H1 (cell line): ENCODE measurements around the gene DNER. TPM values are rescaled to one million over a fixed set of nuclear protein-coding genes. Genes with fewer than 3 reads are reported as not detected.

Source experiments
- CTCF ChIA-PET: fragments of 300-600 bp; sonication (Branson Sonifier 250); formaldehyde crosslinking; loops from one replicate; lab custom pipeline; 2021; ENCODE audit not compliant: partially characterized antibody; lab: Charles Lee
- POLR2A ChIA-PET: fragments of 300-600 bp; sonication (Branson Sonifier 250); formaldehyde crosslinking; loops from one replicate; lab custom pipeline; 2021; ENCODE audit warnings: inconsistent platforms; ENCODE audit not compliant: partially characterized antibody; lab: Charles Lee
- DNase-seq, 2 experiments: peaks; one replicate each; pipeline versions ENCODE4 v3.0.0 to v3.0.0-alpha.2; 2010 to 2022; ENCODE audit warnings: low spot score in 2 of 2, low read depth in 1 of 2, mixed read lengths in 1 of 2
- FAIRE-seq: peaks from 2 replicates; lab custom pipeline; 2011; peaks lifted over from hg19 to GRCh38; lab: Jason Lieb, UNC
- H2AFZ ChIP-seq: 2 replicates; pipeline ENCODE4 v1.8.1; 2012; ENCODE audit warnings: low read length, inconsistent platforms
- H2AK5ac ChIP-seq: 2 replicates; pipeline ENCODE4 v1.6.1; 2013; ENCODE audit warnings: low read depth, low read length
- H2BK120ac ChIP-seq: replicated peaks from 2 replicates; pipeline ENCODE3; 2013; ENCODE audit warnings: low read depth, low read length, inconsistent platforms
- H2BK12ac ChIP-seq: 2 replicates; pipeline ENCODE4 v1.6.1; 2013; ENCODE audit warnings: low read depth, low read length
- H2BK15ac ChIP-seq: 2 replicates; pipeline ENCODE4 v1.6.1; 2013; ENCODE audit warnings: low read length
- H2BK20ac ChIP-seq: 2 replicates; pipeline ENCODE4 v1.6.1; 2013; ENCODE audit warnings: low read length
- H2BK5ac ChIP-seq: 2 replicates; pipeline ENCODE4 v1.6.1; 2013; ENCODE audit warnings: low read depth, low read length
- H3K14ac ChIP-seq: 2 replicates; pipeline ENCODE4 v1.6.1; 2013; ENCODE audit warnings: inconsistent platforms; ENCODE audit not compliant: insufficient read length
- H3K18ac ChIP-seq: 2 replicates; pipeline ENCODE4 v1.6.1; 2013; ENCODE audit warnings: low read length; ENCODE audit errors: extremely low read depth
- H3K23ac ChIP-seq: 2 replicates; pipeline ENCODE4 v1.6.1; 2013; ENCODE audit warnings: inconsistent platforms; ENCODE audit not compliant: insufficient read length
- H3K23me2 ChIP-seq: 2 replicates; pipeline ENCODE4 v1.6.1; 2013; ENCODE audit warnings: low read depth, low read length
- H3K27ac ChIP-seq: 2 replicates; pipeline ENCODE4 v1.6.1; 2011; ENCODE audit warnings: low read depth, low read length, inconsistent platforms
- H3K27me3 ChIP-seq, 4 experiments: replicated peaks in 1 of 4; 1 replicate in 1 of 4; 2 replicates in 3 of 4; pipeline versions ENCODE4 v1.6.1 to v1.8.1; 2011 to 2013; ENCODE audit warnings: low read length in 3 of 4, mild to moderate bottlenecking in 3 of 4, inconsistent platforms in 2 of 4, mixed read lengths in 2 of 4, moderate library complexity in 1 of 4; ENCODE audit not compliant: control insufficient read depth in 3 of 4, insufficient read depth in 3 of 4; ENCODE audit errors: extremely low read depth in 1 of 4
- H3K36me3 ChIP-seq, 4 experiments: 2 replicates each; pipeline versions ENCODE4 v1.6.1 to v1.8.1; 2011 to 2013; ENCODE audit warnings: mild to moderate bottlenecking in 4 of 4, low read length in 3 of 4, moderate library complexity in 2 of 4, control low read depth in 1 of 4, inconsistent platforms in 1 of 4; ENCODE audit not compliant: insufficient read depth in 4 of 4, control insufficient read depth in 2 of 4
- H3K4ac ChIP-seq: replicated peaks from 2 replicates; pipeline ENCODE3; 2013; ENCODE audit warnings: low read length, low read depth, mixed read lengths, inconsistent platforms; ENCODE audit not compliant: insufficient read length
- H3K4me1 ChIP-seq, 4 experiments: replicated peaks in 1 of 4; 1 replicate in 1 of 4; 2 replicates in 3 of 4; pipeline versions ENCODE4 v1.6.1 to v1.8.1; 2011 to 2013; ENCODE audit warnings: low read length in 3 of 4, inconsistent platforms in 2 of 4, mixed read lengths in 1 of 4; ENCODE audit not compliant: insufficient read depth in 4 of 4, control insufficient read depth in 3 of 4
- H3K4me2 ChIP-seq, 2 experiments: 2 replicates each; pipeline versions ENCODE4 v1.6.1 to v1.8.1; 2011 to 2013; ENCODE audit warnings: low read depth in 2 of 2, low read length in 2 of 2, control low read depth in 1 of 2, inconsistent platforms in 1 of 2, mild to moderate bottlenecking in 1 of 2; ENCODE audit not compliant: insufficient read depth in 1 of 2
- H3K4me3 ChIP-seq, 4 experiments: fragments of 200-600, 300-600 bp in 1 of 4; sonication (generic), shearing (Covaris generic), sonication (Bioruptor Twin) in 1 of 4; 2 replicates each; pipeline versions ENCODE4 v1.5.1 to v1.8.1; 2011 to 2016; ENCODE audit warnings: low read length in 4 of 4, low read depth in 3 of 4, control low read depth in 2 of 4, inconsistent platforms in 2 of 4, mild to moderate bottlenecking in 2 of 4, mixed read lengths in 1 of 4, moderate library complexity in 1 of 4; ENCODE audit not compliant: insufficient read depth in 2 of 4; ENCODE audit errors: extremely low read depth in 1 of 4
- H3K56ac ChIP-seq: replicated peaks from 2 replicates; pipeline ENCODE3; 2013; ENCODE audit warnings: low read depth, mild to moderate bottlenecking, mixed read lengths, low read length, inconsistent platforms; ENCODE audit not compliant: insufficient read length
- H3K79me1 ChIP-seq: 2 replicates; pipeline ENCODE4 v1.6.1; 2013; ENCODE audit warnings: low read depth, low read length, control low read depth
- H3K79me2 ChIP-seq, 2 experiments: 2 replicates each; pipeline versions ENCODE4 v1.6.1 to v1.8.1; 2012 to 2013; ENCODE audit warnings: low read length in 2 of 2, mild to moderate bottlenecking in 2 of 2, inconsistent platforms in 1 of 2; ENCODE audit not compliant: insufficient read depth in 2 of 2, control insufficient read depth in 1 of 2
- H3K9ac ChIP-seq, 4 experiments: replicated peaks in 1 of 4; 1 replicate in 1 of 4; 2 replicates in 3 of 4; pipeline versions ENCODE4 v1.6.1 to v1.8.1; 2011 to 2013; ENCODE audit warnings: low read depth in 3 of 4, low read length in 3 of 4, control low read depth in 2 of 4, mild to moderate bottlenecking in 2 of 4, moderate library complexity in 2 of 4, inconsistent platforms in 1 of 4; ENCODE audit errors: extremely low read depth in 1 of 4
- H3K9me3 ChIP-seq, 2 experiments: 2 replicates each; pipeline versions ENCODE4 v1.6.1 to v1.8.1; 2012 to 2013; ENCODE audit warnings: mild to moderate bottlenecking in 2 of 2, moderate library complexity in 2 of 2, control low read depth in 1 of 2, inconsistent platforms in 1 of 2, low read depth in 1 of 2, low read length in 1 of 2, mixed read lengths in 1 of 2; ENCODE audit not compliant: insufficient read depth in 2 of 2
- H4K20me1 ChIP-seq, 2 experiments: replicated peaks in 1 of 2; 2 replicates each; pipeline versions ENCODE3 to v1.8.1; 2011 to 2013; ENCODE audit warnings: inconsistent platforms in 2 of 2, low read length in 2 of 2, mild to moderate bottlenecking in 1 of 2; ENCODE audit not compliant: insufficient read depth in 2 of 2, control insufficient read depth in 1 of 2
- H4K5ac ChIP-seq: 2 replicates; pipeline ENCODE4 v1.6.1; 2013; ENCODE audit warnings: low read length, low read depth, mixed read lengths, inconsistent platforms; ENCODE audit not compliant: insufficient read length
- H4K8ac ChIP-seq: 2 replicates; pipeline ENCODE4 v1.8.0; 2013; ENCODE audit warnings: mild to moderate bottlenecking, moderate library complexity, low read length, inconsistent platforms; ENCODE audit not compliant: insufficient read depth; ENCODE audit errors: extremely low read depth
- H4K91ac ChIP-seq: replicated peaks from 2 replicates; pipeline ENCODE3; 2013; ENCODE audit warnings: low read length, mixed read lengths, inconsistent platforms; ENCODE audit not compliant: insufficient read length
- ASH2L ChIP-seq: fragments of 200-600, 300-600 bp; sonication (generic); IDR thresholded peaks from one replicate; pipeline ENCODE4 v1.7.1; 2017; ENCODE audit warnings: low read length
- JUND ChIP-seq: IDR thresholded peaks from 2 replicates; pipeline ENCODE4 v1.6.1; 2011; ENCODE audit warnings: mild to moderate bottlenecking, improper control_type of control experiment, low read length
- KDM1A ChIP-seq: fragments of 200-600, 300-600 bp; sonication (generic); IDR thresholded peaks from 2 replicates; pipeline ENCODE4 v1.7.1; 2016; ENCODE audit warnings: mild to moderate bottlenecking, low read length, borderline replicate concordance
- NANOG ChIP-seq: IDR thresholded peaks from 2 replicates; pipeline ENCODE4 v1.6.1; 2011; ENCODE audit warnings: low read length, low read depth, mild to moderate bottlenecking, inconsistent platforms; ENCODE audit not compliant: insufficient read depth, poor library complexity, severe bottlenecking
- RXRA ChIP-seq: IDR thresholded peaks from 2 replicates; pipeline ENCODE4 v1.6.1; 2011; ENCODE audit warnings: low read depth, mild to moderate bottlenecking, low read length, moderate library complexity; ENCODE audit not compliant: insufficient read depth
- TEAD4 ChIP-seq: IDR thresholded peaks from 2 replicates; pipeline ENCODE4 v1.6.1; 2012; ENCODE audit warnings: low read depth, low read length, inconsistent platforms, mixed read lengths
- WGBS, 2 experiments: shearing (Covaris generic) in 1 of 2; methylation state at CpG; one replicate each; pipeline versions ENCODE4 v1.1.6 to v1.1.7; 2013 to 2015; ENCODE audit warnings: low lambda C conversion rate in 2 of 2, mixed read lengths in 2 of 2, inconsistent platforms in 1 of 2, low coverage in 1 of 2, missing lambda C conversion rate in 1 of 2; ENCODE audit not compliant: insufficient replicate concordance in 2 of 2, insufficient coverage in 1 of 2, insufficient read length in 1 of 2; ENCODE audit errors: extremely low coverage in 1 of 2, missing lambda C conversion rate in 1 of 2; 5-methylcytosine and 5-hydroxymethylcytosine counted together
- polyA plus RNA-seq, 7 experiments: library from polyadenylated mRNA; depleted of rRNA in 3 of 7; stranded (reverse) in 5 of 7; unstranded in 2 of 7; fragments of >200 nt in 5 of 7; fragments of 200-250 nt in 2 of 7; gene quantifications; 1 replicate in 5 of 7; 2 replicates in 1 of 7; 4 replicates in 1 of 7; pipeline versions ENCODE4 v1.2.1 to v1.2.3, GENCODE V29; 2011 to 2013; ENCODE audit warnings: missing spikeins in 2 of 7, mixed read lengths in 2 of 7
- total RNA-seq: library from RNA; stranded (reverse); fragmentation: NEBNext Ultra II Directional; extraction: Animal tissue kit (Norgen Biotek cat#: 25700); gene quantifications from 2 replicates; pipeline ENCODE4 v1.2.1, GENCODE V29; 2021
- TF ChIP-seq, protein P1 (sequence below), 3 experiments: IDR thresholded peaks; 1 replicate in 2 of 3; 2 replicates in 1 of 3; pipeline versions ENCODE4 v1.5.1 to v1.6.1; 2011; ENCODE audit warnings: low read length in 3 of 3, mild to moderate bottlenecking in 3 of 3, inconsistent platforms in 2 of 3, low read depth in 1 of 3, moderate library complexity in 1 of 3; ENCODE audit not compliant: insufficient read depth in 1 of 3; ENCODE audit errors: control extremely low read depth in 1 of 3

Gene DNER
- total and polyA plus RNA-seq, 2 of the 8 experiments (the other 6 are each of a cell fraction or from before 2014, with no cell fraction given): 6.8 to 16.3 TPM

GRCh38 chr2:229733611-229734245, 19.4 kb upstream of the DNER start:
- ChIA-PET CTCF (interaction anchor here (0.8 kb wide), 1 partner anchor 21 kb away, joined by 3 read pairs; no protein-coding TSS in a partner anchor), POLR2A (interaction anchor here (1.4 kb wide), 1 partner anchor 19 kb away, joined by 3 read pairs; the partner anchor contains the start of gene DNER)
- H3K36me3 ChIP-seq: no peaks in the 10 kb centered on the region
- H4K91ac ChIP-seq: peak overlapping the region; percentile 84
- WGBS, 2 experiments: 42% methylated on average over 6 of the region's 6 CpGs; no CpG with 5 or more reads in 1 of the 2 experiments
- H2BK20ac ChIP-seq: peak overlapping the region; percentile 100; the same call in 1 of the 2 replicates
- no peak overlapping the region for H2AFZ ChIP-seq
- H3K23ac ChIP-seq: no peak overlapping the region
- H4K20me1 ChIP-seq: no peaks in the 10 kb centered on the region
- no peak overlapping the region for H3K56ac ChIP-seq
- H2AK5ac ChIP-seq: peak overlapping the region; percentile 79; the same call in 1 of the 2 replicates
- H3K4me1 ChIP-seq: peaks cover 4 to 12% (median 8%) of the 10 kb centered on the region in 4 experiments
- H3K79me2 ChIP-seq: no peaks in the 10 kb centered on the region
- 0 out of 7 replicates have a peak, but pooled peaks cover 0 to 2% (median 0%) of the 10 kb centered on the region in 4 experiments for H3K27me3 ChIP-seq
- H3K27ac ChIP-seq: no peak overlapping the region; the same call in 1 of the 2 replicates
- peak overlapping the region; percentile 36; the same call in 1 of the 2 replicates for H4K8ac ChIP-seq
- no peak overlapping the region for H2BK120ac ChIP-seq
- TF ChIP-seq TEAD4 (peak; percentile 86), NANOG (no peak), JUND (0 out of 2 replicates have a peak, but pooled peaks have one; percentile 13), ASH2L (no peak), KDM1A (no peak), RXRA (no peak)
- TF ChIP-seq, protein P1, sequence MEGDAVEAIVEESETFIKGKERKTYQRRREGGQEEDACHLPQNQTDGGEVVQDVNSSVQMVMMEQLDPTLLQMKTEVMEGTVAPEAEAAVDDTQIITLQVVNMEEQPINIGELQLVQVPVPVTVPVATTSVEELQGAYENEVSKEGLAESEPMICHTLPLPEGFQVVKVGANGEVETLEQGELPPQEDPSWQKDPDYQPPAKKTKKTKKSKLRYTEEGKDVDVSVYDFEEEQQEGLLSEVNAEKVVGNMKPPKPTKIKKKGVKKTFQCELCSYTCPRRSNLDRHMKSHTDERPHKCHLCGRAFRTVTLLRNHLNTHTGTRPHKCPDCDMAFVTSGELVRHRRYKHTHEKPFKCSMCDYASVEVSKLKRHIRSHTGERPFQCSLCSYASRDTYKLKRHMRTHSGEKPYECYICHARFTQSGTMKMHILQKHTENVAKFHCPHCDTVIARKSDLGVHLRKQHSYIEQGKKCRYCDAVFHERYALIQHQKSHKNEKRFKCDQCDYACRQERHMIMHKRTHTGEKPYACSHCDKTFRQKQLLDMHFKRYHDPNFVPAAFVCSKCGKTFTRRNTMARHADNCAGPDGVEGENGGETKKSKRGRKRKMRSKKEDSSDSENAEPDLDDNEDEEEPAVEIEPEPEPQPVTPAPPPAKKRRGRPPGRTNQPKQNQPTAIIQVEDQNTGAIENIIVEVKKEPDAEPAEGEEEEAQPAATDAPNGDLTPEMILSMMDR (IDR thresholded peaks at IDR 0.05; ENCODE audit: control extremely low read depth in 1 of 3, insufficient read depth in 1 of 3, low read depth in 1 of 3, low read length in 3 of 3): peak in 1 of 3 experiments; percentile 5; a peak in 2 of 4 replicates
- no peaks in the 10 kb centered on the region for H3K79me1 ChIP-seq
- H3K4ac ChIP-seq: no peak overlapping the region
- H2BK5ac ChIP-seq: peak overlapping the region; percentile 88
- no peak overlapping the region for H2BK15ac ChIP-seq
- peak overlapping the region; percentile 53 for H4K5ac ChIP-seq
- no peak overlapping the region; a peak in 1 of 7 replicates for H3K9ac ChIP-seq
- H3K9me3 ChIP-seq: peaks cover 12 to 19% of the 10 kb centered on the region in 2 experiments; a peak in 3 of 4 replicates
- H3K14ac ChIP-seq: no peak overlapping the region
- peak overlapping the region; percentile 3 to 17; a peak in 2 of 4 replicates for H3K4me2 ChIP-seq
- no peak overlapping the region; a peak in 1 of 8 replicates for H3K4me3 ChIP-seq
- DNase-seq: no peak
- FAIRE-seq: no peak
- peak overlapping the region; percentile 65 for H3K18ac ChIP-seq
- H2BK12ac ChIP-seq: peak overlapping the region; percentile 99
- peaks cover 4% of the 10 kb centered on the region; the same call in 1 of the 2 replicates for H3K23me2 ChIP-seq
